ENCODE results near the gene NLGN2. TPM values are rescaled to one million over a fixed set of nuclear protein-coding genes. Genes with fewer than 3 reads are reported as not detected.

The NLGN2 gene
- total and polyA plus RNA-seq, 2 experiments from 2014 or later: 14.4 to 38.7 TPM

DNA sequence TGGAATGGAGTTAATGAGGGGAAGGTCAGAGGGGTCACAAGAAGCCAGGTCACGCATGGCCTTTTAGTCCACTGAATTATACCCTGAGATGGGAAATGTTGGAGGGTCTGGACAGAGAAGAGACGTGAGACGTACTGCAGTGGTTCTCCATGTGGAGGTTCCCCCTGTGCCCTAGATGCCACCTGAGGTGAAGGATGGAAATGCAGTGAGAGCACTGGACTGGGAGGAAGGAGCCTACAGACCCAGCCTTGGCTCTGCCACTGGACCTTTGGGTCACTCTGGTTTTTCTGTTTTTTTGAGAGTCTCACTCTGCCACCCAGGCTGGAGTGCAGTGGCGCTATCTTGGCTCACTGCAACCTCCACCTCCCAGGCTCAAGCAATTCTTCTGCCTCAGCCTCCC, 11.5 kb upstream of the NLGN2 start:
- Histone ChIP-seq H3K4me2 (no peak overlapping the region), H3K9me2 (ENCODE audit: insufficient read depth) (no peaks in the 10 kb centered on the region), H3K27me3 (ENCODE audit: insufficient read depth) (no peaks in the 10 kb centered on the region), H4K20me1 (replicated peaks; ENCODE audit: insufficient read depth) (peaks cover 10% of the 10 kb centered on the region), H3K36me3 (ENCODE audit: insufficient read depth) (peaks cover under 1% of the 10 kb centered on the region; the same call in 1 of the 2 replicates), H2AFZ (no peak overlapping the region), H3F3A (replicated peaks; ENCODE audit: low read depth) (peaks cover 24% of the 10 kb centered on the region; the same call in 1 of the 2 replicates), H3K4me3 (no peak overlapping the region), H3K79me2 (replicated peaks; ENCODE audit: insufficient read depth) (no peaks in the 10 kb centered on the region), H3K4me1 (ENCODE audit: insufficient read depth) (no peaks in the 10 kb centered on the region; the same call in 1 of the 2 replicates), H3K27ac (ENCODE audit: low read depth) (no peak overlapping the region)
- DNase-seq (ENCODE audit: low spot score): no peak
- H3K27me3 Mint-ChIP-seq (ENCODE audit: insufficient read depth, low read depth, poor library complexity): peaks cover 16% of the 10 kb centered on the region
- H3K4me1 Mint-ChIP-seq: peaks cover 12% of the 10 kb centered on the region
- peaks cover 15% of the 10 kb centered on the region; the same call in 2 of the 3 replicates for H3K36me3 Mint-ChIP-seq (ENCODE audit: low read depth)
- H3K4me3 Mint-ChIP-seq: no peak overlapping the region; the same call in 2 of the 3 replicates
- TF ChIP-seq ZNF331 (CRISPR knock-in tag; IDR thresholded peaks at IDR 0.05; ENCODE audit: low read depth): no peak
- TF ChIP-seq, protein P1, sequence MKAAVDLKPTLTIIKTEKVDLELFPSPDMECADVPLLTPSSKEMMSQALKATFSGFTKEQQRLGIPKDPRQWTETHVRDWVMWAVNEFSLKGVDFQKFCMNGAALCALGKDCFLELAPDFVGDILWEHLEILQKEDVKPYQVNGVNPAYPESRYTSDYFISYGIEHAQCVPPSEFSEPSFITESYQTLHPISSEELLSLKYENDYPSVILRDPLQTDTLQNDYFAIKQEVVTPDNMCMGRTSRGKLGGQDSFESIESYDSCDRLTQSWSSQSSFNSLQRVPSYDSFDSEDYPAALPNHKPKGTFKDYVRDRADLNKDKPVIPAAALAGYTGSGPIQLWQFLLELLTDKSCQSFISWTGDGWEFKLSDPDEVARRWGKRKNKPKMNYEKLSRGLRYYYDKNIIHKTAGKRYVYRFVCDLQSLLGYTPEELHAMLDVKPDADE (IDR thresholded peaks at IDR 0.05): no peak
- TF ChIP-seq ZNF462 (CRISPR knock-in tag; IDR thresholded peaks at IDR 0.05): no peak
- TF ChIP-seq JUNB (IDR thresholded peaks at IDR 0.05; ENCODE audit: unreplicated experiment): no peak
- no peak for TF ChIP-seq ZNF114 (CRISPR knock-in tag; IDR thresholded peaks at IDR 0.05)
- TF ChIP-seq NANOG (IDR thresholded peaks at IDR 0.05; ENCODE audit: borderline replicate concordance): no peak
- TF ChIP-seq EZH2phosphoT487 (IDR thresholded peaks at IDR 0.05; ENCODE audit: unreplicated experiment): no peak
- TF ChIP-seq EZH2 (IDR thresholded peaks at IDR 0.05; ENCODE audit: low read depth, unreplicated experiment): no peak
- no peak for TF ChIP-seq CTCF (conservative IDR thresholded peaks at IDR 0.05; ENCODE audit: low read depth in 2 of 2)
- no peak for TF ChIP-seq POLR2AphosphoS5 (IDR thresholded peaks at IDR 0.05; ENCODE audit: low read depth)
- no peak for TF ChIP-seq STAT1 (IDR thresholded peaks at IDR 0.05; ENCODE audit: unreplicated experiment)
- no peak for TF ChIP-seq CREB1 (CRISPR knock-in tag; IDR thresholded peaks at IDR 0.05; ENCODE audit: low read depth)
- TF ChIP-seq, protein P2, sequence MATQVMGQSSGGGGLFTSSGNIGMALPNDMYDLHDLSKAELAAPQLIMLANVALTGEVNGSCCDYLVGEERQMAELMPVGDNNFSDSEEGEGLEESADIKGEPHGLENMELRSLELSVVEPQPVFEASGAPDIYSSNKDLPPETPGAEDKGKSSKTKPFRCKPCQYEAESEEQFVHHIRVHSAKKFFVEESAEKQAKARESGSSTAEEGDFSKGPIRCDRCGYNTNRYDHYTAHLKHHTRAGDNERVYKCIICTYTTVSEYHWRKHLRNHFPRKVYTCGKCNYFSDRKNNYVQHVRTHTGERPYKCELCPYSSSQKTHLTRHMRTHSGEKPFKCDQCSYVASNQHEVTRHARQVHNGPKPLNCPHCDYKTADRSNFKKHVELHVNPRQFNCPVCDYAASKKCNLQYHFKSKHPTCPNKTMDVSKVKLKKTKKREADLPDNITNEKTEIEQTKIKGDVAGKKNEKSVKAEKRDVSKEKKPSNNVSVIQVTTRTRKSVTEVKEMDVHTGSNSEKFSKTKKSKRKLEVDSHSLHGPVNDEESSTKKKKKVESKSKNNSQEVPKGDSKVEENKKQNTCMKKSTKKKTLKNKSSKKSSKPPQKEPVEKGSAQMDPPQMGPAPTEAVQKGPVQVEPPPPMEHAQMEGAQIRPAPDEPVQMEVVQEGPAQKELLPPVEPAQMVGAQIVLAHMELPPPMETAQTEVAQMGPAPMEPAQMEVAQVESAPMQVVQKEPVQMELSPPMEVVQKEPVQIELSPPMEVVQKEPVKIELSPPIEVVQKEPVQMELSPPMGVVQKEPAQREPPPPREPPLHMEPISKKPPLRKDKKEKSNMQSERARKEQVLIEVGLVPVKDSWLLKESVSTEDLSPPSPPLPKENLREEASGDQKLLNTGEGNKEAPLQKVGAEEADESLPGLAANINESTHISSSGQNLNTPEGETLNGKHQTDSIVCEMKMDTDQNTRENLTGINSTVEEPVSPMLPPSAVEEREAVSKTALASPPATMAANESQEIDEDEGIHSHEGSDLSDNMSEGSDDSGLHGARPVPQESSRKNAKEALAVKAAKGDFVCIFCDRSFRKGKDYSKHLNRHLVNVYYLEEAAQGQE (IDR thresholded peaks at IDR 0.05; ENCODE audit: unreplicated experiment): no peak
- no peaks in the 10 kb centered on the region for H3K9me3 Mint-ChIP-seq
- H3K27ac Mint-ChIP-seq: no peak overlapping the region
- no peak for ATAC-seq

All from GM23338 (cell line).